Measurements from ENCODE around the gene PYGO2.

PYGO2 gene

GRCh38 chr1:154966111-154966510 lies 4.5 kb upstream of the PYGO2 start:
- Histone ChIP-seq H3K4me3 (no peak overlapping the region), H3K27ac (peak overlapping the region in 1 of 2 donors; percentile 29)
- TF ChIP-seq CTCF (IDR thresholded peaks at IDR 0.05), result no peak
- no peak for DNase-seq (ENCODE audit: low spot score)

GRCh38 chr1:154964359-154964758 lies 2.8 kb upstream of the PYGO2 start:
- Histone ChIP-seq H3K4me3 (no peak overlapping the region), H3K27ac (no peak overlapping the region)
- TF ChIP-seq CTCF (IDR thresholded peaks at IDR 0.05), result no peak
- DNase-seq (ENCODE audit: low spot score), result no peak

GRCh38 chr1:154963643-154964042 lies 2.1 kb upstream of the PYGO2 start:
- TF ChIP-seq CTCF (IDR thresholded peaks at IDR 0.05), result no peak
- DNase-seq (ENCODE audit: low spot score), result no peak
- Histone ChIP-seq H3K27ac (peak overlapping the region in 1 of 2 donors; percentile 97), H3K4me3 (no peak overlapping the region)

- Histone ChIP-seq H3K27ac (peak overlapping the region; percentile 97), H3K4me3 (peak overlapping the region; percentile 78)
- no peak for DNase-seq (ENCODE audit: low spot score)
- TF ChIP-seq CTCF (IDR thresholded peaks at IDR 0.05), result no peak
These were observed 1.3 kb upstream of the PYGO2 start for GRCh38 chr1:154962795-154963330.

GRCh38 chr1:154962156-154962749 lies 671 bp upstream of the PYGO2 start:
- peak overlapping the region; percentile 78 for H3K4me3 ChIP-seq
- TF ChIP-seq CTCF (IDR thresholded peaks at IDR 0.05), result no peak
- H3K27ac ChIP-seq, result peak overlapping the region; percentile 97
- no peak for DNase-seq (ENCODE audit: low spot score)

GRCh38 chr1:154960446-154961136 lies 991 bp downstream of the PYGO2 start:
- no peak for TF ChIP-seq CTCF (IDR thresholded peaks at IDR 0.05)
- DNase-seq (ENCODE audit: low spot score), result no peak
- peak overlapping the region; percentile 78 for H3K4me3 ChIP-seq
- H3K27ac ChIP-seq, result peak overlapping the region; percentile 97

- no peak for TF ChIP-seq CTCF (IDR thresholded peaks at IDR 0.05)
- Histone ChIP-seq H3K27ac (peak overlapping the region in 1 of 2 donors; percentile 25), H3K4me3 (no peak overlapping the region)
- DNase-seq (ENCODE audit: low spot score), result no peak
These were observed 2.2 kb downstream of the PYGO2 start for GRCh38 chr1:154959426-154959780.

Data from coronary artery (tissue), 2 donors.